ENCODE data around the gene EDNRA.

The EDNRA gene

GRCh38 chr4:147542229-147542990, 61.5 kb downstream of the EDNRA start:
- Histone ChIP-seq H3K4me3 (replicated peaks; ENCODE audit: low read depth, low read length) (no peak overlapping the region), H3K27me3 (replicated peaks; ENCODE audit: control insufficient read depth, insufficient read depth, low read length) (no peaks in the 10 kb centered on the region), H3K36me3 (ENCODE audit: control insufficient read depth, insufficient read depth, low read length) (no peaks in the 10 kb centered on the region)
- TF ChIP-seq CTCF (IDR thresholded peaks at IDR 0.05; ENCODE audit: insufficient read depth, low read length, poor library complexity, severe bottlenecking), result no peak
- DNase-seq (ENCODE audit: extremely low read depth, insufficient read length), result no peak

- Histone ChIP-seq H3K4me3 (replicated peaks; ENCODE audit: low read depth, low read length) (no peak overlapping the region), H3K36me3 (ENCODE audit: control insufficient read depth, insufficient read depth, low read length) (no peaks in the 10 kb centered on the region), H3K27me3 (replicated peaks; ENCODE audit: control insufficient read depth, insufficient read depth, low read length) (no peaks in the 10 kb centered on the region)
- no peak for DNase-seq (ENCODE audit: extremely low read depth, insufficient read length)
- TF ChIP-seq CTCF (IDR thresholded peaks at IDR 0.05; ENCODE audit: insufficient read depth, low read length, poor library complexity, severe bottlenecking), result no peak
Observed at GRCh38 chr4:147543034-147543433, 62.1 kb downstream of the EDNRA start.

DNA sequence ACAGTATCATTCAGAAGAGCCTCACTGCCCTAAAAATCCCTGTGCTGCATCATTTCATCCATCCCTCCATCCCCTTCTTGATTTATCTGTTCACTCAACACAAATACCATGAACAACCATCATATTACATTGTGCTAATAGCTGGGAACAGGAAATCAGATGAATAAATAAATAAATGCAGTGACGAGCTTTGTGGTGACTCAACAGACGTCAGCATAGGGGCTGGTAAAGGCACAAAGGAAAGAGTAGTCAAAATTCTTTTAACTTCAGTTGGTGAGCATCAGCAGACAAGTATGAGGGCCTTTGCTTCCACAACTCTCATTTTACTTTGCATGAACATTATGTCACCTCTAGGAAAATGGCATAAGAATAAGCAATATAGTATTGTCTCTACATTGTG, 65.5 kb downstream of the EDNRA start:
- H3K27me3 ChIP-seq (replicated peaks; ENCODE audit: control insufficient read depth, insufficient read depth, low read length), result no peaks in the 10 kb centered on the region
- no peaks in the 10 kb centered on the region for H3K36me3 ChIP-seq (ENCODE audit: control insufficient read depth, insufficient read depth, low read length)
- no peak overlapping the region for H3K4me3 ChIP-seq (replicated peaks; ENCODE audit: low read depth, low read length)
- TF ChIP-seq CTCF (IDR thresholded peaks at IDR 0.05; ENCODE audit: insufficient read depth, low read length, poor library complexity, severe bottlenecking), result no peak
- no peak for DNase-seq (ENCODE audit: extremely low read depth, insufficient read length)

DNA sequence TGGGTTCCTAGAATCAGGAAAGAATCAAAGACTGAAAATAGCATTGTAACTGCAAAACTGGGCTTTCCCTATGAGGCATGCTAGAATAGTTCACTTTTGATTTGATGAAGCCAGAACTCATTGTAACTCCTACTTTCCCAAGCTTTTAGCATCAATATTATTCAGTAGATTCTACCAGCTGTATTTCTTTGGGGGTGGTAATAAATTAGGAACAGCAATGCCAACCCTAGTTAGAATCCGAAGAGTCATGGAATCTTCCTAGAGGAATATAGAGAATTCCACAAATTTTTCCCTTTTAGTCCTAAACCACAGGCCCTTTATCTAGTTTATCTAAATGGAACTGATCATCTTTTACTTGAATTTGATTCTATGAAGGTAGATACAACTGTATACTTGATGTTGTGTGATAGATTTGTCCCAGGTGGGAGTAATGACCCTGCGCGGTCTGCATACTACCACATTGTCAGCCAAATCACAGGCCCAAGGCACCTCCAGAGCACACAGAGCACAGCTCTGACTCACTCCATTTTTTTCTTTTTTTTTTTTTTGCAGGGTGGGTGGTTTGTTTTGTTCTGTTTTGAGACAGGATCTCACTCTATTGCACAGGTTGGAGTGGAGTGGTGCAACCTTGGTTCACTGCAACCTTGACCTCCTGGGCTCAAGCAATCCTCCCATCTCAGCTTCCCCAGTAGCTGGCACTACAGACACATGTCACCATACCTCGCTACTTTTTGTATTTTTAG, 66.6 kb downstream of the EDNRA start:
- TF ChIP-seq CTCF (IDR thresholded peaks at IDR 0.05; ENCODE audit: insufficient read depth, low read length, poor library complexity, severe bottlenecking), result no peak
- H3K36me3 ChIP-seq (ENCODE audit: control insufficient read depth, insufficient read depth, low read length), result no peaks in the 10 kb centered on the region
- H3K4me3 ChIP-seq (replicated peaks; ENCODE audit: low read depth, low read length), result no peak overlapping the region
- H3K27me3 ChIP-seq (replicated peaks; ENCODE audit: control insufficient read depth, insufficient read depth, low read length), result no peaks in the 10 kb centered on the region
- DNase-seq (ENCODE audit: extremely low read depth, insufficient read length), result no peak

DNA sequence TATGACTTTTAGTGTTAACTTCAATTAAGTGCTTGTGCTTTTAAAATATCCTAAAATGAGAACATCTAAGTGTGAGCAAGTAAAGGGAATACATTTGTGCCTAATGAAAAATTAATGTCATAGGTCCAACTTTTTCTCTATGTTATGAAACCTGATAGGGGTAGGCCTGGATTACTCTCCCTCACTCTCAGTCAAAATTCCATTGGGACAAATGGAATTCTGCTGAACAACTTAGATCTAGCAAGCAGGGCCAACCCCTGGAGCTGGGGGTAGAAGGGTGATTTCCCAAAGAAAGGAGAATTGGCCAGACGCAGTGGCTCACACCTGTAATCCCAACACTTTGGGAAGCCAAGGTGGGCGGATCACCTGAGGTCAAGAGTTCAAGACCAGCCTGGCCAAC, 67.4 kb downstream of the EDNRA start:
- H3K27me3 ChIP-seq (replicated peaks; ENCODE audit: control insufficient read depth, insufficient read depth, low read length), result no peaks in the 10 kb centered on the region
- no peaks in the 10 kb centered on the region for H3K36me3 ChIP-seq (ENCODE audit: control insufficient read depth, insufficient read depth, low read length)
- no peak for TF ChIP-seq CTCF (IDR thresholded peaks at IDR 0.05; ENCODE audit: insufficient read depth, low read length, poor library complexity, severe bottlenecking)
- no peak overlapping the region for H3K4me3 ChIP-seq (replicated peaks; ENCODE audit: low read depth, low read length)
- DNase-seq (ENCODE audit: extremely low read depth, insufficient read length), result no peak

Data from GM06990 (cell line).